ENCODE measurements around the gene HMGB4.

DNA sequence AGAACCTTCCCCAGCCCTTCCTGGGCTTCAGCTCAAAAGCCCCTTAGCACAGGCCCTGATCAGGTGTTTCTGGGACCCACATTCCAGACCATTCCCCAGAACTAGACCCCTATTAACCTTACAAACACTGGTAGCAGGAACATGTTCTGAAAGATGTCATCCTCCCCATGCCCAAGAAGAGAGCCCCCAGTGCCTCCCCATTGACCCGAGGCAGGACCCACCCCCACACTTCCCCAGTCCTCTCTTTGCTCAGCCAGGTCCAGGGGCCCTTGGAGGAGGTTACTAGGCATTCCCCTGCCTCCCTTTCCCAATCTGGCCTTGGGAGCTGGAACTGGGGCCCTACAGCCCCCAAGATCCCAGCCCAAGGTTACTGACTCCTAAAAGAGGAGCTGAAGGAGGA, 38.9 kb upstream of the HMGB4 start:
- no peak for TF ChIP-seq POLR2AphosphoS5 (IDR thresholded peaks at IDR 0.05; ENCODE audit: low read depth, low read length)
- TF ChIP-seq POLR2A (IDR thresholded peaks at IDR 0.05; ENCODE audit: low read depth, low read length): no peak
- no peak for TF ChIP-seq TAF1 (IDR thresholded peaks at IDR 0.05; ENCODE audit: borderline replicate concordance, low read depth, low read length)

Data from GM12892 (cell line).